LNCAP (cell line): Measurements from ENCODE around the gene CDC42EP5.

ENCODE experiments used
- CTCF ChIP-seq: fragments of 450-650 bp; IDR thresholded peaks from 2 replicates; pipeline ENCODE4 v1.5.1; 2017; ENCODE audit warnings: mild to moderate bottlenecking

CDC42EP5 gene

GRCh38 chr19:54462655-54463530 is 10.2 kb downstream of the CDC42EP5 start:
- peak; percentile 31 for TF ChIP-seq CTCF

GRCh38 chr19:54462047-54462654 is 10.9 kb downstream of the CDC42EP5 start:
- no peak for TF ChIP-seq CTCF

- no peak for TF ChIP-seq CTCF
Observed at GRCh38 chr19:54461613-54462012, 11.5 kb downstream of the CDC42EP5 start.

GRCh38 chr19:54461210-54461609 is 11.9 kb downstream of the CDC42EP5 start:
- TF ChIP-seq CTCF = no peak

GRCh38 chr19:54460230-54461005 is 12.7 kb downstream of the CDC42EP5 start:
- no peak for TF ChIP-seq CTCF

- TF ChIP-seq CTCF = no peak
Observed at GRCh38 chr19:54459282-54460229, 13.5 kb downstream of the CDC42EP5 start.
